Upper lobe of left lung (tissue), 4 donors: ENCODE data around the gene ASB18.

Source experiments
- CTCF ChIP-seq, 6 experiments: fragments of 450-650 bp in 4 of 6; fragments of 200-600 bp in 2 of 6; sonication (generic) in 2 of 6; IDR thresholded peaks; one replicate each; pipeline ENCODE4 v1.5.1; 2016 to 2019; ENCODE audit warnings: antibody characterized with exemption in 6 of 6
- EP300 ChIP-seq, 4 donors: sonication (generic); formaldehyde crosslinking; IDR thresholded peaks; one replicate each; pipeline ENCODE4 v1.5.1; 2017; ENCODE audit warnings: antibody characterized with exemption in 4 of 4, control low read depth in 2 of 4
- POLR2A ChIP-seq, 4 donors: fragments of 450-650 bp; IDR thresholded peaks; one replicate each; pipeline ENCODE4 v1.5.1; 2016 to 2017; ENCODE audit warnings: antibody characterized with exemption in 4 of 4, mild to moderate bottlenecking in 2 of 4
- POLR2AphosphoS5 ChIP-seq, 2 donors: sonication (generic); formaldehyde crosslinking; IDR thresholded peaks; one replicate each; pipeline ENCODE4 v1.5.1; 2017; ENCODE audit warnings: antibody characterized with exemption in 2 of 2

- TF ChIP-seq CTCF (IDR thresholded peaks at IDR 0.05) (no peak), POLR2A (IDR thresholded peaks at IDR 0.05) (no peak), POLR2AphosphoS5 (IDR thresholded peaks at IDR 0.05) (no peak), EP300 (IDR thresholded peaks at IDR 0.05) (no peak)
These were observed 58.1 kb downstream of the ASB18 start for GRCh38 chr2:236205867-236206645.
